ENCODE results near the gene MAP4.
A peak's percentile ranks its signal among the peaks of the same experiment; 100 is the strongest.

DNA sequence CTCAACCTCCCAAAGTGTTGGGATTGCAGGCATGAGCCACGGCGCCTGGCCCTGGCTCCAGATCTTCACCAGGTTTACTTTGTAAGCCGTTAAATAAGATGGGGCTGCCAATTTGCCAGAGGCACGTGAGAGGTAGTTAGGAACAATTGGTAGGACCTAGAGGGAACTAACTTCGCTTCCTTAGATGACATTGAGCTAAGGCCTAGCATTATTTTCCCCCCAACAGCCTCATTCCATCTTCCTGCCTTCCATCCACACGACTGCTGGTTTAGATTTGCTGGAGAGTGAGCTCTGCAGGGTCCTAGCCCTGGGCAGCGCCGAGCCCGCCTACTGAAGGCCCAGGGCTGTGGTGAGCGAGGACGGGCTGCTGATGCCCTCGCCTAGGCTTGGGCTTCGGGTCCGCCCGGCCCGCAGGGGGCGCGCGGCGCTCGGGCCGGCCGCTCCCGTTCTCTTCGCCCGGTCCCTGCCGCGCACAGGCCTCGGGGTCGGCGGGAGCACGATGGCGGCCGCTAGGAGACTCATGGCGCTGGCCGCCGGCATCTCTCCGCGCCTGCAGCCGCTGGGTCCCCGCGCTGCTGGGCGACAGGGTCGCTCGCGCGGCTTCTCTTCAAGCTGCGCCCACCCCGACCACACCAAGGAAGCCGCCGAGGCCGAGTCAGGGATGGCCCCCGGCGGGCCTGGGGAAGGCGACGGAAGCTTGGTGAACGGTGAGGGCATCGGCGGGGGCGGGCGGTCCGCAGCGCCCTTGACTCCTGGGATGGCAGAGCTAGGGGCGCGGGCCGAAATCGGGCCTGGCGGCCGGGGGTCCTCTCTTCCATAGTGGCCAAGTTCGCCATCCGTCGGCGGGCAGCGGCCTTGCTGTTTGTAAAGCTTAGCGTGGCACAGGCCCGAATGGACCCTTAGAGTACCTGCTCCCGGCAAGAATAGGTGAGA lies 191.4 kb downstream of the MAP4 start:
- TF ChIP-seq, protein P1, sequence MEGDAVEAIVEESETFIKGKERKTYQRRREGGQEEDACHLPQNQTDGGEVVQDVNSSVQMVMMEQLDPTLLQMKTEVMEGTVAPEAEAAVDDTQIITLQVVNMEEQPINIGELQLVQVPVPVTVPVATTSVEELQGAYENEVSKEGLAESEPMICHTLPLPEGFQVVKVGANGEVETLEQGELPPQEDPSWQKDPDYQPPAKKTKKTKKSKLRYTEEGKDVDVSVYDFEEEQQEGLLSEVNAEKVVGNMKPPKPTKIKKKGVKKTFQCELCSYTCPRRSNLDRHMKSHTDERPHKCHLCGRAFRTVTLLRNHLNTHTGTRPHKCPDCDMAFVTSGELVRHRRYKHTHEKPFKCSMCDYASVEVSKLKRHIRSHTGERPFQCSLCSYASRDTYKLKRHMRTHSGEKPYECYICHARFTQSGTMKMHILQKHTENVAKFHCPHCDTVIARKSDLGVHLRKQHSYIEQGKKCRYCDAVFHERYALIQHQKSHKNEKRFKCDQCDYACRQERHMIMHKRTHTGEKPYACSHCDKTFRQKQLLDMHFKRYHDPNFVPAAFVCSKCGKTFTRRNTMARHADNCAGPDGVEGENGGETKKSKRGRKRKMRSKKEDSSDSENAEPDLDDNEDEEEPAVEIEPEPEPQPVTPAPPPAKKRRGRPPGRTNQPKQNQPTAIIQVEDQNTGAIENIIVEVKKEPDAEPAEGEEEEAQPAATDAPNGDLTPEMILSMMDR (IDR thresholded peaks at IDR 0.05), result peak; percentile 60 to 90 (median 88)
- no peak for TF ChIP-seq POLR2A (IDR thresholded peaks at IDR 0.05)

Measured in gastroesophageal sphincter (tissue), 3 donors.